Measurements from ENCODE around the gene TLE4.

TLE4 gene

GRCh38 chr9:79658926-79659325 is 87.2 kb downstream of the TLE4 start:
- no peak for DNase-seq (ENCODE audit: low spot score)
- no CpG with 5 or more reads among the region's 3 CpGs for WGBS, 2 donors (ENCODE audit: extremely low coverage in 2 of 2, insufficient read length in 2 of 2, insufficient replicate concordance in 1 of 2)
- no peak overlapping the region for H4K8ac ChIP-seq (ENCODE audit: low read depth, low read length)
- H3K27ac ChIP-seq (replicated peaks; ENCODE audit: low read length): peak overlapping the region; percentile 35
- no peak overlapping the region for H2BK15ac ChIP-seq (ENCODE audit: low read length)
- no peaks in the 10 kb centered on the region for H3K27me3 ChIP-seq (ENCODE audit: control insufficient read depth in 3 of 3, insufficient read depth in 3 of 3, low read depth in 1 of 3, low read length in 3 of 3)
- H3K36me3 ChIP-seq (replicated peaks in 1 of 2; ENCODE audit: control insufficient read depth in 2 of 2, insufficient read depth in 2 of 2, low read length in 2 of 2): peaks cover 0 to 69% of the 10 kb centered on the region in 2 donors
- no peak overlapping the region for H3K4me3 ChIP-seq (ENCODE audit: low read length in 2 of 2)
- no peak overlapping the region for H4K91ac ChIP-seq (ENCODE audit: low read depth, low read length, poor library complexity)
- no peak overlapping the region for H3K14ac ChIP-seq (ENCODE audit: low read length)
- H3K9ac ChIP-seq (ENCODE audit: low read depth, low read length, poor library complexity): no peak overlapping the region
- no peak overlapping the region for H2BK12ac ChIP-seq (ENCODE audit: low read length)
- H2AK5ac ChIP-seq (ENCODE audit: low read depth, low read length): no peak overlapping the region
- no peak overlapping the region for H2BK120ac ChIP-seq (ENCODE audit: low read depth, low read length)
- H3K18ac ChIP-seq (ENCODE audit: low read length): peak overlapping the region; percentile 35
- no peak overlapping the region for H2BK5ac ChIP-seq (ENCODE audit: low read length)
- peaks cover 22 to 29% of the 10 kb centered on the region in 2 donors for H3K4me1 ChIP-seq (ENCODE audit: control insufficient read depth in 2 of 2, insufficient read depth in 1 of 2, low read depth in 1 of 2, low read length in 2 of 2)
- no peak overlapping the region for H3K23ac ChIP-seq (ENCODE audit: low read depth, low read length, poor library complexity)
- no peak overlapping the region for H3K4me2 ChIP-seq (ENCODE audit: insufficient read depth, low read length, poor library complexity, severe bottlenecking)
- peaks cover 0 to under 1% of the 10 kb centered on the region in 2 donors for H3K9me3 ChIP-seq (replicated peaks in 1 of 2; ENCODE audit: control insufficient read depth in 2 of 2, insufficient read depth in 1 of 2, low read depth in 1 of 2, low read length in 2 of 2)
- no peak overlapping the region for H3K4ac ChIP-seq (ENCODE audit: low read length)
- H2AFZ ChIP-seq (ENCODE audit: low read length): no peak overlapping the region
- H3K79me1 ChIP-seq (ENCODE audit: low read depth, low read length): no peaks in the 10 kb centered on the region

- Histone ChIP-seq H3K36me3 (replicated peaks in 1 of 2; ENCODE audit: control insufficient read depth in 2 of 2, insufficient read depth in 2 of 2, low read length in 2 of 2) (peaks cover 0 to 52% of the 10 kb centered on the region in 2 donors), H3K14ac (ENCODE audit: low read length) (no peak overlapping the region), H3K4ac (ENCODE audit: low read length) (no peak overlapping the region), H3K4me3 (ENCODE audit: low read length in 2 of 2) (no peak overlapping the region), H2BK15ac (ENCODE audit: low read length) (no peak overlapping the region), H2AFZ (ENCODE audit: low read length) (no peak overlapping the region), H3K23ac (ENCODE audit: low read depth, low read length, poor library complexity) (no peak overlapping the region), H4K8ac (ENCODE audit: low read depth, low read length) (no peak overlapping the region), H2BK12ac (ENCODE audit: low read length) (no peak overlapping the region), H3K27me3 (ENCODE audit: control insufficient read depth in 3 of 3, insufficient read depth in 3 of 3, low read depth in 1 of 3, low read length in 3 of 3) (no peaks in the 10 kb centered on the region), H4K91ac (ENCODE audit: low read depth, low read length, poor library complexity) (no peak overlapping the region), H3K79me1 (ENCODE audit: low read depth, low read length) (no peaks in the 10 kb centered on the region), H2BK5ac (ENCODE audit: low read length) (no peak overlapping the region), H3K9me3 (replicated peaks in 1 of 2; ENCODE audit: control insufficient read depth in 2 of 2, insufficient read depth in 1 of 2, low read depth in 1 of 2, low read length in 2 of 2) (no peaks in the 10 kb centered on the region), H3K4me1 (ENCODE audit: control insufficient read depth in 2 of 2, insufficient read depth in 1 of 2, low read depth in 1 of 2, low read length in 2 of 2) (peaks cover 28 to 46% of the 10 kb centered on the region in 2 donors), H3K18ac (ENCODE audit: low read length) (no peak overlapping the region), H3K27ac (replicated peaks; ENCODE audit: low read length) (no peak overlapping the region), H3K4me2 (ENCODE audit: insufficient read depth, low read length, poor library complexity, severe bottlenecking) (no peak overlapping the region), H2AK5ac (ENCODE audit: low read depth, low read length) (no peak overlapping the region), H3K9ac (ENCODE audit: low read depth, low read length, poor library complexity) (no peak overlapping the region), H2BK120ac (ENCODE audit: low read depth, low read length) (no peak overlapping the region)
- WGBS, 2 donors (ENCODE audit: extremely low coverage in 2 of 2, insufficient read length in 2 of 2, insufficient replicate concordance in 1 of 2): no CpG with 5 or more reads among the region's 7 CpGs
- no peak for DNase-seq (ENCODE audit: low spot score)
Measured at GRCh38 chr9:79660615-79661014, 88.8 kb downstream of the TLE4 start.

GRCh38 chr9:79661279-79661678 is 89.5 kb downstream of the TLE4 start:
- no peaks in the 10 kb centered on the region for H3K79me1 ChIP-seq (ENCODE audit: low read depth, low read length)
- no peak overlapping the region for H4K91ac ChIP-seq (ENCODE audit: low read depth, low read length, poor library complexity)
- H3K14ac ChIP-seq (ENCODE audit: low read length): no peak overlapping the region
- no peak overlapping the region for H3K23ac ChIP-seq (ENCODE audit: low read depth, low read length, poor library complexity)
- no peak overlapping the region for H2AK5ac ChIP-seq (ENCODE audit: low read depth, low read length)
- H3K4me1 ChIP-seq (ENCODE audit: control insufficient read depth in 2 of 2, insufficient read depth in 1 of 2, low read depth in 1 of 2, low read length in 2 of 2): peaks cover 28 to 52% of the 10 kb centered on the region in 2 donors
- WGBS, 2 donors (ENCODE audit: extremely low coverage in 2 of 2, insufficient read length in 2 of 2, insufficient replicate concordance in 1 of 2): no CpG with 5 or more reads among the region's 2 CpGs
- no peaks in the 10 kb centered on the region for H3K27me3 ChIP-seq (ENCODE audit: control insufficient read depth in 3 of 3, insufficient read depth in 3 of 3, low read depth in 1 of 3, low read length in 3 of 3)
- no peak overlapping the region for H4K8ac ChIP-seq (ENCODE audit: low read depth, low read length)
- H3K4ac ChIP-seq (ENCODE audit: low read length): no peak overlapping the region
- no peak overlapping the region for H3K18ac ChIP-seq (ENCODE audit: low read length)
- peaks cover 0 to 47% of the 10 kb centered on the region in 2 donors for H3K36me3 ChIP-seq (replicated peaks in 1 of 2; ENCODE audit: control insufficient read depth in 2 of 2, insufficient read depth in 2 of 2, low read length in 2 of 2)
- H2BK15ac ChIP-seq (ENCODE audit: low read length): no peak overlapping the region
- H3K27ac ChIP-seq (replicated peaks; ENCODE audit: low read length): peak overlapping the region; percentile 75
- no peaks in the 10 kb centered on the region for H3K9me3 ChIP-seq (replicated peaks in 1 of 2; ENCODE audit: control insufficient read depth in 2 of 2, insufficient read depth in 1 of 2, low read depth in 1 of 2, low read length in 2 of 2)
- no peak for DNase-seq (ENCODE audit: low spot score)
- H2BK5ac ChIP-seq (ENCODE audit: low read length): no peak overlapping the region
- no peak overlapping the region for H3K9ac ChIP-seq (ENCODE audit: low read depth, low read length, poor library complexity)
- H2AFZ ChIP-seq (ENCODE audit: low read length): no peak overlapping the region
- H3K4me3 ChIP-seq (ENCODE audit: low read length in 2 of 2): no peak overlapping the region
- H3K4me2 ChIP-seq (ENCODE audit: insufficient read depth, low read length, poor library complexity, severe bottlenecking): peak overlapping the region; percentile 38
- H2BK120ac ChIP-seq (ENCODE audit: low read depth, low read length): no peak overlapping the region
- H2BK12ac ChIP-seq (ENCODE audit: low read length): no peak overlapping the region

- H4K91ac ChIP-seq (ENCODE audit: low read depth, low read length, poor library complexity): no peak overlapping the region
- H3K36me3 ChIP-seq (replicated peaks in 1 of 2; ENCODE audit: control insufficient read depth in 2 of 2, insufficient read depth in 2 of 2, low read length in 2 of 2): peaks cover 0 to 47% of the 10 kb centered on the region in 2 donors
- WGBS, 2 donors (ENCODE audit: extremely low coverage in 2 of 2, insufficient read length in 2 of 2, insufficient replicate concordance in 1 of 2): no CpG with 5 or more reads among the region's 5 CpGs
- no peak overlapping the region for H2AFZ ChIP-seq (ENCODE audit: low read length)
- no peak overlapping the region for H4K8ac ChIP-seq (ENCODE audit: low read depth, low read length)
- no peak overlapping the region for H2BK120ac ChIP-seq (ENCODE audit: low read depth, low read length)
- H2BK5ac ChIP-seq (ENCODE audit: low read length): no peak overlapping the region
- H3K18ac ChIP-seq (ENCODE audit: low read length): peak overlapping the region; percentile 35
- H3K27me3 ChIP-seq (ENCODE audit: control insufficient read depth in 3 of 3, insufficient read depth in 3 of 3, low read depth in 1 of 3, low read length in 3 of 3): no peaks in the 10 kb centered on the region
- no peak overlapping the region for H3K9ac ChIP-seq (ENCODE audit: low read depth, low read length, poor library complexity)
- H3K79me1 ChIP-seq (ENCODE audit: low read depth, low read length): no peaks in the 10 kb centered on the region
- H3K27ac ChIP-seq (replicated peaks; ENCODE audit: low read length): peak overlapping the region; percentile 74
- peak; percentile 42 for DNase-seq (ENCODE audit: low spot score)
- H3K23ac ChIP-seq (ENCODE audit: low read depth, low read length, poor library complexity): no peak overlapping the region
- H2AK5ac ChIP-seq (ENCODE audit: low read depth, low read length): no peak overlapping the region
- no peak overlapping the region for H2BK12ac ChIP-seq (ENCODE audit: low read length)
- H3K4ac ChIP-seq (ENCODE audit: low read length): no peak overlapping the region
- no peak overlapping the region for H3K4me3 ChIP-seq (ENCODE audit: low read length in 2 of 2)
- H3K14ac ChIP-seq (ENCODE audit: low read length): no peak overlapping the region
- peak overlapping the region; percentile 31 for H3K4me2 ChIP-seq (ENCODE audit: insufficient read depth, low read length, poor library complexity, severe bottlenecking)
- no peak overlapping the region for H2BK15ac ChIP-seq (ENCODE audit: low read length)
- peaks cover 29 to 59% of the 10 kb centered on the region in 2 donors for H3K4me1 ChIP-seq (ENCODE audit: control insufficient read depth in 2 of 2, insufficient read depth in 1 of 2, low read depth in 1 of 2, low read length in 2 of 2)
- H3K9me3 ChIP-seq (replicated peaks in 1 of 2; ENCODE audit: control insufficient read depth in 2 of 2, insufficient read depth in 1 of 2, low read depth in 1 of 2, low read length in 2 of 2): no peaks in the 10 kb centered on the region
Measured at GRCh38 chr9:79661886-79662536, 90.2 kb downstream of the TLE4 start.
